ENCODE results near the gene FOS.
"Not testable (repeated sequence)": the region's sequence is repeated elsewhere in the genome, so short reads cannot be mapped to it uniquely, and the experiment has no call there.

Gene FOS

GRCh38 chr14:75234173-75235115 lies 44.2 kb upstream of the FOS start:
- no peak for TF ChIP-seq CTCF (IDR thresholded peaks at IDR 0.05)
- TF ChIP-seq ZFX (IDR thresholded peaks at IDR 0.05; ENCODE audit: borderline replicate concordance): no peak
- no peak overlapping the region for H3K27ac ChIP-seq

DNA sequence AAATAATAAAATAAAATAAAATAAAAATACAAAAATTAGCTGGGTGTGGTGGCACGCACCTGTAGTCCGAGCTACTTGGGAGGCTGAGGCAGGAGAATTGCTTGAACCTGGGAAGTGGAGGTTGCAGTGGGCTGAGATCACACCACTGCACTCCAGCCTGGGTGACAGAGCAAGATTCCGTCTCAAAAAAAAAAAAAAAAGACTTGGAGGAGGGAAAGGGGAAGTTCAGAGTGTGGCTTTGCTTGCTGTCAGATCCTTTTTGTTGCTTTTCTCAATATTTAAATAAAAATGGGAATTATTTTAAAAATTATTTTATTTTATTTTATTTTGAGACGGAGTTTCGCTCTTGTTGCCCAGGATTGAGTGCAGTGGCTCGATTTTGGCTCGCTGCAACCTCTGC lies 43.4 kb upstream of the FOS start:
- not testable (repeated sequence) for H3K27ac ChIP-seq

GRCh38 chr14:75236467-75236866 lies 42.2 kb upstream of the FOS start:
- no peak overlapping the region for H3K27ac ChIP-seq
- no peak for TF ChIP-seq ZFX (IDR thresholded peaks at IDR 0.05; ENCODE audit: borderline replicate concordance)

DNA sequence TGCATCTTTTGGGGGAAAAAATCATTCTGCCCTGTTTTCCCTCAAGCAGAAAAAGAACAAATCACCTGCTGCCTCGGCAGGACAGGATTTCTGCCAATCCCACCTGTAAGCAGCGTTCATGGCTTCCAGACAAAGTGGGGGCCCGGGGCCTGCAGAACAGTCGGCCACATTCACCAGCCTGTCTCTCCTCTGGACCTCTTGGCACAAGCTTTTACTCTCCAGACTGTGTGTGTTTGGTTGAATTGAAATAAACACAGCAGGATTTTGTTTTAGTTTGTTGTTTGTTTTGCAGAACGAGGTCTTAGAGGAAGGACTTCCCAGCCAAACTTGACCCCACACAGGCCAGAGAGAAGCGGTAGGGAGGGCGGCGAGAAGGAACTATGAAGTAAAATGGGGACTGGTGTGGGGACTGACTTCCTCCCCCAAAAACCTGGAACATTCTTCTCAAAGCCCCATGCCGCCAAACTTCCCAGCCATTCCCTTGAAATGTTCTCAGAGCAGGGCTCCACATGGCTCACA lies 41.7 kb upstream of the FOS start:
- TF ChIP-seq CTCF (IDR thresholded peaks at IDR 0.05) (no peak), ZFX (IDR thresholded peaks at IDR 0.05; ENCODE audit: borderline replicate concordance) (no peak)
- no peak overlapping the region for H3K27ac ChIP-seq

GRCh38 chr14:75238756-75239455 lies 39.7 kb upstream of the FOS start:
- TF ChIP-seq ZFX (IDR thresholded peaks at IDR 0.05; ENCODE audit: borderline replicate concordance): no peak
- no peak overlapping the region for H3K27ac ChIP-seq

GRCh38 chr14:75240781-75241180 lies 37.8 kb upstream of the FOS start:
- no peak overlapping the region for H3K27ac ChIP-seq

DNA sequence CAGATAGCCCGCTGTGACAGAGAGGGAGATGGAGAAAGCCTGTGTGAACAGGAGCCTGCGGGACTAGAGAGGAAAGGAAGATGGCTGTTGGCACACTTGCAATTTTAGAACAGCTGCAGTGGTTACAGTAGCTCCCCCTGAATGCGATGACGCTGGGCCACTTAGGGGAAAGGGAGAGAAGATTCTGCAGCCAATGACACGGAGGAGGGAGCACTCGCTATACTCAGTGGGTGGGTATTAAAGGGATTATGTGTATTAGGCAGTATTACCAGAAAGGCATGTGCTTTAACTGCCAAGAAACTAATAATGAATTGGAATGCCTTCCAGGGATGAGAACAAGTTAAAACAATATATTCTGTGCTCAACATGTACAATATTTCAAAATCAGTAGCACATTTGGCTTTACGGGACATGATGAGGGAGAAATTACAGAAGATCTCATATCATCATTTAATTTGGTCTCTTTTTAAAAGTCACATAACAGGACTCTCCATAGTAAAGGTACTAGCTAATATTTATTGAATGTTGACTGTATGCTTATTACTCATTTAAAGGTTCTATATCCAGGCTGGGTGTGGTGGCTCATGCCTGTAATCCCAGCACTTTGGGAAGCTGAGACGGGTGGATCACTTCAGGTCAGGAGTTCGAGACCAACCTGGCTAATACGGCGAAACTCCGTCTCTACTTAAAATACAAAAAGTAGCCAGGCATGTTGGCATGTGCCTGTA lies 35.9 kb upstream of the FOS start:
- TF ChIP-seq ZFX (IDR thresholded peaks at IDR 0.05; ENCODE audit: borderline replicate concordance): no peak
- H3K27ac ChIP-seq: no peak overlapping the region

More at GRCh38 chr14:75240781-75241180, 37.8 kb upstream of the FOS start:
- TF ChIP-seq CTCF (IDR thresholded peaks at IDR 0.05) (no peak), ZFX (IDR thresholded peaks at IDR 0.05; ENCODE audit: borderline replicate concordance) (no peak)

- H3K27ac ChIP-seq: no peak overlapping the region
- TF ChIP-seq CTCF (IDR thresholded peaks at IDR 0.05) (no peak), ZFX (IDR thresholded peaks at IDR 0.05; ENCODE audit: borderline replicate concordance) (no peak)
These were observed 34.5 kb upstream of the FOS start for GRCh38 chr14:75244121-75244520.
